ENCODE data around the gene CUX1.
"Not testable (repeated sequence)": the region's sequence is repeated elsewhere in the genome, so short reads cannot be mapped to it uniquely, and the experiment has no call there.

Gene CUX1

DNA sequence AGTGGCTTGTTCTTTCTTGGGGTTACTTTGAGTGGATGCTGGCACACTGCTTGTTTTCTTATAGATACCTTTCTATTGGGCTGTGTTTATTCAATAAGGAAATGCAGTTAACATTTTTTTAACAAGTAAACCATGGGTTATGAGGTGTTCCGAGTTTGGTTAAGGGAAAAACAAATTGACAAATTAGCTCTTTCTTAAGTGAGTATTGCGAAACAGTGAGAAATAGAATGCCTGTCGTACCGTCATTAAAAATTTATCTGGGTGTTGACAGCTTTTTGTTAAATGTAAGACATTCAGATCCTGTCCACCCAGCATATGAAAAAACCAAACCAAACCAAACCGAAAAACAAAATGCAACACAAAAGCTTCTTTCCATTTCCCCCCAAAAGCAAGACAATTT lies 6.2 kb downstream of the CUX1 start:
- no peak for DNase-seq (ENCODE audit: low spot score)

DNA sequence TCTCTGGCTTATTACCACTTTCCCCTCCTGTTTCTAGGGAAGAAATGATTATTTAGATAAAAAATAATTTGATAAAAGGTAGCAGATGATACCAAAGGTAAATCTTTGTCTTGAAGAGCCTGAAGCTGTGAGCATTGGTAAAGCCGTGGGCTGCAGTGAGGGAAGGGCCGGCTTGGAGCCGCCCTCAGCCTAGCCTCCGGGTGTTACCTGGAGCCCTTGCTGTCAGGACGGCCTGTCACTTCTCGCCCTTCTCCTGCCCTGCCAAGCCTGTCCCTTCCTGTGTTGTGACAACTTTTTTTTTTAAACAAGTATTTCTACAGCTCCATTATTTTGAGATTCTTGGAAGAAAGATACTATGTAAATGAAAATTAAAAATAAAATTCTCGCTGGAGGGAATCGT lies 7.0 kb downstream of the CUX1 start:
- DNase-seq (ENCODE audit: low spot score), result no peak

GRCh38 chr7:101826081-101826835 lies 8.8 kb downstream of the CUX1 start:
- DNase-seq (ENCODE audit: low spot score), result no peak

DNA sequence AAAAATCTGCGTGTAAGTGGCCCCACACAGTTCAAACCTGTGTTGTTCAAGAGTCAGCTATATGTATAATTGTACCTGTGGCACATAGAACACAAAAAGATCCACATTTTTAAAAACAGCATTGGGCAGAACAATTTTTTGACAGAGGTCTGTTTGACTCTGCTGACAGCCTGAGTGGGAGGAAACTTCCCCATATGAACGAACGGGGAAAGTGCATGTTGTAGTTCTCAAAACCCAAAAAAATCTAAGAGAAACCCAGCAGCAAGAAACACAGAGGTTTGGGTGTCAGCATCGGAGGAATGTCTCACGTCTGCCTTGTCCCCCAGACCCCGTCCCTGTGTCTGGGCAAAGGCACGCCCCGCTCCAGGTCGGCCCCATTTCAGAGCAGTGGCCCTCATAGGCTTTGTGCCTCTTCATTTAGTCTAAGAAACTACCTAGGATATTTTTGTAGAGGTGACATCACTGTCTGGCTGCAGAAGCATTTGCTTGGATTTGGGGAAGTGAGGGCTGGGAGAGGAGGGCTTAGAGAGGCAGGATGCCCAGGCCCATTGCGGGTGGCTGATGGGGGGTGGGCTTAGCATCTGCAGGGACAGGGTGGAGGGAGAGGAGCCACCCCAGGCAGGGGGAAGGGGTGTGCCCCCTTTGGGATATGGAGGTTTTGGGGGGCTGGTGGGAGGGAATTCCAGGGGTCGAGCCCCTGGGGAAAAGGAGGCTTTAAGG lies 11.0 kb downstream of the CUX1 start:
- DNase-seq (ENCODE audit: low spot score), result no peak

DNA sequence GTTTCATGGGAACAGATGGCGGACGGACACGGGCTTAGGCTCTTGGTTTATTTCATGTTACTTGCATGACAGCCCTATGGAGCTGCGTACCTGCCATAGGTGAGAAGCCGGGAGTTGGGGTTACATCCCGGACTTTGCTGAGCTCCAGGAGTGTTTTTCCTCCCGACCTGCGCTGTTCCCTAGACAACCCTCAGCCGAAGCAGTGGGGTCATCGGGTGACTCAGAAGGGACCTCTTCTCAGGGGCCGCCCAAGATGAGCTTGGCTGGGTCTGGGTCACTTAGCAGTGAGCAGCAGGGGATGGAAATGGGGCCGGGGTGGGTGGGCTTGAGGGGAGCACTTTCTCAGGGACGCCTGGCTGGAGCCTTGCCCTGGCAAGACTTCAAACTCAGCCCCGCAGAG lies 11.9 kb downstream of the CUX1 start:
- no peak for DNase-seq (ENCODE audit: low spot score)

DNA sequence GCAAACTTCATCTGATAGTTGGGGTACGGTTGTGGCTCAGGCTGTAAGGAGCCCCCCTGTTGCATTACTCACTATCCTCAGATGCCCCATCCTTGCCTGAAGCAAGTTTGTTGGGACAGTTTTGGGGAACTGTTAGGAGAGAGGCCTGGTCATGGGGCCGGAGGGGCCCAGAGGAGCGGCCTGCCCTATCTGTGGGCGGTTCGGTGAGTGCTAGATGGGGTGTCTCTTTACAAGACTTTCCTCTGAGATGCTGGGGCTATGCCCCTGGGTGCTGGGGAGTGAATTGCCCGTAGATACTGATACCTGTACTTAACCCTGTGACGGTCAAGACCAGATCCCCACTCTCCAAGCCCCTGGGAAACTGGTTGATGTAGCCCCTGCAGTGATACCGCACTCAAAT lies 12.4 kb downstream of the CUX1 start:
- no peak for DNase-seq (ENCODE audit: low spot score)

GRCh38 chr7:101831396-101831795 lies 14.0 kb downstream of the CUX1 start:
- DNase-seq (ENCODE audit: low spot score), result not testable (repeated sequence)

- DNase-seq (ENCODE audit: low spot score), result no peak
These were observed 14.8 kb downstream of the CUX1 start for GRCh38 chr7:101832205-101832631.

DNA sequence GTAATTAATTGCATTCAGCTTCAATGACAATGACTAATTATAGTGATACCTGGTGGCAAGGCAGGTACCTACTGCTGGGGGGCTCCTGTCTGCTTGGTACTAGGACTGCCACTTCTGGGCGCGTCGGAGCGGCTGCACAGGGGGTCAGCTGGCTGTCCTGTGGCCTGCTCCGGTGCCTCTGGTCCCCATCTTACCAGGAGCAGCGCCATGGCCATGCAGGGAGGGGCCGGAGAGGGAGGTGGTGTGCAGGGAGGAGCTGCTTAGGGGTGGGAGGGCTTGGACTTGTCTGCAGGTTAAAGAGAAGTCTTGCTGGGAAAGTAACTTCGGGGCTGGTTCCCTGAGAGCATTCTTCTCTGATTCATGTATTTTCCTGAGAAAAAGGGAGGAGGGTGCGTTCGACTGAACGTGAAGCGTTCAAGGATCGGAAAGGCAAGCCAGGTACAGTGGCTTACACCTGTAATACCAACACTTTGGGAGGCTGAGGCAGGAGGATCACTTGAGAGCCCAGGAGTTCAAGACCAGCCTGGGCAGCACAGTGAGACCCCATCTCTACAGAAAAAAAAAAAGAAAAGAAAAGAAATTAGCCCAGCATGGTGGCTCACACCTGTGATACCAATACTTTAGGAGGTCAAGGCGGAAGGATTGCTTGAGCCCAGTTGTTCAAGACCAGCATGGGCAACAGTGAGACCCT lies 15.4 kb downstream of the CUX1 start:
- DNase-seq (ENCODE audit: low spot score), result no peak

- no peak for DNase-seq (ENCODE audit: low spot score)
These were observed 16.4 kb downstream of the CUX1 start for GRCh38 chr7:101833799-101834198.

- DNase-seq (ENCODE audit: low spot score), result no peak
These were observed 17.7 kb downstream of the CUX1 start for GRCh38 chr7:101835136-101835535.

DNA sequence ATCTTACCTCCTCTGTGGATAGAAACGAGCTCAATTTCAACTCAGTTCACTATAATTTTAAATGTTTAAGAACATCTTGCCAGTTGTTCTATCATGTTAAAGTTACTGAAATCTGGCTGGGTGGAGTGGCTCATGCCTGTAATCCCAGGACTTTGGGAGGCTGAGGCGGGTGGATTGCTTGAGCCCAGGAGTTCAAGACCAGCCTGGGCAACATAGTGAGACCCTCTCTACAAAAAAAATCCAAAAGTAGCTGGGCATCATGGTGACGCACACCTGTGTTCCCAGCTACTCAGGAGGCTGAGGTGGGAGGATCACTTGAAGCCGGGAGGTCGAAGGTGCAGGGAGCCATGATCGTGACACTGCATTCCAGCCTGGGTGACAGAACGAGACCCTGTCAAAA lies 20.0 kb downstream of the CUX1 start:
- DNase-seq (ENCODE audit: low spot score), result not testable (repeated sequence)

- DNase-seq (ENCODE audit: low spot score), result no peak
These were observed 21.5 kb downstream of the CUX1 start for GRCh38 chr7:101838837-101839483.

- DNase-seq (ENCODE audit: low spot score), result no peak
These were observed 23.9 kb downstream of the CUX1 start for GRCh38 chr7:101841328-101841727.

DNA sequence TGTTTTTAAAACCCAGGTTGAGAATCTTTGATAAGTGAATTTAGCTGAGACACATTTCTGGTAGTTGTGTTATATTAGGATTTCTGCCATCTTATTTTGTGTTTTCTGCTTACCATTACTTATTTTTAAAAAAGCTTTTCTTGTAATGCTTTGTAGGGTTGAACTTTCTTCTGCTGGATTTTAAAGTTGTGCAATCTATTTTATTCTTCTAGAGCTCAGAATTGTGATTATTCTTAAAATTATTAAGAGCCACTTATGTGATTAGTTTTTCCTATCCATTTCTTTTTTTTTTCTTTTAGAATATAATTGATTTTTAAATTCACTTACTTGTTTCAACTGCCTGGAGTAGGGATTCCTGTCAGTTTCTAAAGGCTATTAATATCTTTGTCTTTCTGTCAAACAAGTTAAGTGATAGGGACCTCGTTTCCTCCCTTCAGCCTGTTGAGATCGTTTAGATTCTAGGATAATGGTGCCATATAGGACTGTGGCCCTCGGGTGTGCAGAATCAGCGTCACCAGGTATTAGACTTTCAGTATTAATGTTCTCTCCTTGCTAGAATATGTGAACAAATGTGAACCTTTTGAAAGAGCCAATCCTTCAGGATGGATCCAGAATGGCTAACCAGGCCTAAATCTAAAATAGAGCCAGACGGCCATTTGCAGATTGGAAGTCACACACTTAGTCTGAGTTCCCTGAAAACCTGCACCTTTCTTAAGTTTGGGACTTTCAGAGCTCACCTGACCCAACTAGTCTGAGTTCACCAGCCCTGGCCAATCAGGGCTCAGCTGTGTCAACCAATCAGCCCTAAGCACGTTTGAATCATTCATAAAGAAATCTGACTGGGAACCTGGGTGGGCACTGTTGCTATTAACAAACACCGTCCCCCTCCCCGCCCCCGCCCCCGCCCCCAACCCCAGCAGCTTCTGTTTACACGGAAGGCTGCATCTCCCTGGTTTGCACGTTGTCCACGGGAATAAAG lies 26.2 kb downstream of the CUX1 start:
- no peak for DNase-seq (ENCODE audit: low spot score)

DNA sequence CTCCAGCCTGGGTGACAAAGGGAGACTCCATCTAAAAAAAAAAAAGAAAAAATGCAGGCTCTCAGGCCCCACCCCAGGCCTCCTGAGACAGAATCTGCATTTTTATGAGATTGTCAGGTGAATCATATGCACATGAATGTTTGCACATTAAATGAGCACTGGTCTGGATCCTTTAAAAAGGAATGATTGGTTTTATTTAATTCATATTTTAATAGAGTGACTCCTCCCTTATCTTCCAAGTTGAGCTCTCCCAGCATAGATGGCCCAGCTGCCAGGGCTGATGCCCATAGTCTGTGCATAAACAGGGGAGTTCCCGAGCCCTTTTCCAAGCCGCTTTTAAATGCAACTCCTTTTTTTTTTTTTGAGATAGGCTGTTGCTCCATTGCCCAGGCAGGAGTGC lies 28.5 kb downstream of the CUX1 start:
- DNase-seq (ENCODE audit: low spot score), result no peak

GRCh38 chr7:101846800-101847538 lies 29.5 kb downstream of the CUX1 start:
- no peak for DNase-seq (ENCODE audit: low spot score)

DNA sequence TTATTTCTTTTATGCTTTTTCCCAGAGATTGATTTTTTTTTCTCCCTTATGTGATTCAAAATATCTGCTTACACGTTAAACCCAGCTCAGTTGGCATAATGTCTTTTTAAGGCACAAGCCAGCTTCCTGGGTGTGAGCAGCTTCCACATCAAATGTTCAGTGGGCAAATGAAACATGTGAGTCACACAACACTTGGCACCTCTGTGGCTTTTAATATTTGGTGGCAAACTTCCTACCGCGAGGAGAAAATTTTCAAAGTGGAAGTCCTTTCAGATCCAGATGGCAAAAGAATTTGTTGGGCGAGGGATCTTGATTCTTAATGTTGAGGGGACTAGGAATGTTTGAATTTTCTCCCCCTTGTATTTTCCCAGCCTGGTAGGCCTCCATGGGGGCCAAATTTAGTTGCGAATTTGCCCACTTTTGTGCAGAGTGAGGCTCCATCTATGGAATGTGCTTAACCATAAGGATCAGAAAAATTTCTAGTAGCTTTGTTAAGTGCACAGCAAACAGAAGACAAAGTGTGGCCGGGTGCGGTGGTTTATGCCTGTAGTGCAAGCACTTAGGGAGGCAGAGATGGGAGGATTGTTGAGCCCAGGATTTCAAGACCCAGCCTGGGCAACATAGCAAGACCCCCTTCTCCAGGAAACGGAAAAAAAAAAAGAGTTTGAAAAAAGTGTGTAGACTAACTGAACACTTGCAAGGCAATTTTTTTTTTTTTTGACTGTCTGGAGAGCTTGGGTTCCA lies 31.0 kb downstream of the CUX1 start:
- DNase-seq (ENCODE audit: low spot score), result no peak

DNA sequence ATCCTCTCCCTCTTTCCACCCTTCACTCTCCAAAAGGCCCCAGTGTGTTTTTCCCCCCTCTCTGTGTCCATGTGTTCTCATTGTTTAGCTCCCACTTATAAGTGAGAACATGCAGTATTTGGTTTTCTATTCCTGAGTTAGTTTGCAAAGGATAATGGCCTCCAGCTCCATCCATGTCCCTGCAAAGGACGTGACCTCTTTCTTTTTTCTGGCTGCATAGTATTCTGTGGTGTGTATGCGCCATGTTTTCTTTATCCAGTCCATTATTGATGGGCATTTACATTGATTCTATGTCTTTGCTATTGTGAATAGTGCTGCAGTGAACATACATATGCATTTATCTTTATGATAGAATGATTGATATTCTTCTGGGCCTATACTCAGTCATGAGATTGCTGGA lies 31.9 kb downstream of the CUX1 start:
- not testable (repeated sequence) for DNase-seq (ENCODE audit: low spot score)

GRCh38 chr7:101852364-101852763 lies 34.9 kb downstream of the CUX1 start:
- not testable (repeated sequence) for DNase-seq (ENCODE audit: low spot score)

Data from left forelimb (tissue), 1 donor.